Activated CD8-positive, alpha-beta memory T cell treated with anti-CD3 and anti-CD28 coated beads for 48 hours (primary cell): ENCODE results near the gene FAM209A.
"Not testable (repeated sequence)": the region's sequence is repeated elsewhere in the genome, so short reads cannot be mapped to it uniquely, and the experiment has no call there.

Experiments used
- DNase-seq, 3 experiments: peaks; one replicate each; pipeline ENCODE4 v3.0.0-alpha.2; 2020; ENCODE audit warnings: low read depth in 2 of 3, low spot score in 2 of 3

FAM209A gene, protein sequence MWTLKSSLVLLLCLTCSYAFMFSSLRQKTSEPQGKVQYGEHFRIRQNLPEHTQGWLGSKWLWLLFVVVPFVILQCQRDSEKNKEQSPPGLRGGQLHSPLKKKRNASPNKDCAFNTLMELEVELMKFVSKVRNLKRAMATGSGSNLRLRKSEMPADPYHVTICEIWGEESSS

DNA sequence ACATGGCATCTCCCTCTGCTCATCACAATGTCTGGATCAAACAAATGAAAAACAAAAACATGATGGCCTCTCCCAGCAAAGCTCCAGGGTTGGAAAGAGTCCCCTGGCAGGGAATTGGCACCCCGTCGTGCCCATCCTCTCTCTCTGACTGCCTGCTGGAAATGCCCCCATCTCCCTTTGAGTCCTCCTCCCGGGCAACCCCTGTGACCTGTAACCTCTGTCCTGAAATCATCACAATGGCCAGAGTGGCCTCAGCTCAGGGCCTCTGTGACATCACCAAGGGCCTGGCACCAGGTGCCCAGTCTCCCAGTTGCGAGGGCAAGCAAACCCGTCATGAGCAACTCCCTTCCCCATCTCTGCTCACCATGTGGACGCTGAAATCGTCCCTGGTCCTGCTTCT lies at the start of gene FAM209A:
TSS of gene FAM209A (plus strand) at position 301 of the 400 bp plus-strand sequence. CDS start at position 366, 65 bp downstream.
- not testable (repeated sequence) for DNase-seq

DNA sequence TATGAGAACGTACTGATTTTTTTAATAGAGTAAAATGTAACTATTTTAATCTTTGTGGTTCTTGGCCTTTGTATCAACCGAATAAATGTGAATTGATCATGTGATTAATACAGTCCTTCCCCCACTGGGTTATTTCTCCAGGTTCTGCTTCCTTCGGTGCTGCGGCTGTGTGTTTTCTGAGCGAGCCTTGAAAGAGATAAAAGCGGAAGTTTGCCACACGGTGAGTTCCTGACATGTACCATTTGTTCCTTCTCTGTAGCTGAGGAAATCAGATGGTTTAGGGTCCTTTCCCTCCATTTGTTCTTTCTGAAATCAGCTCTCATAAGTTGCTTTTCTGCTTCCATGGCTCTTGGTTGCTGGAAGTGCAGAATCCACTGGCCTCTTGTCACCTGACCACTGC lies 40.6 kb upstream of the FAM209A start:
- DNase-seq = no peak

GRCh38 chr20:56487216-56487615 lies 37.3 kb upstream of the FAM209A start:
- no peak for DNase-seq

GRCh38 chr20:56488566-56488965 lies 36.0 kb upstream of the FAM209A start:
- no peak for DNase-seq

- no peak for DNase-seq
These were observed 23.4 kb upstream of the FAM209A start for GRCh38 chr20:56501116-56501515.

DNA sequence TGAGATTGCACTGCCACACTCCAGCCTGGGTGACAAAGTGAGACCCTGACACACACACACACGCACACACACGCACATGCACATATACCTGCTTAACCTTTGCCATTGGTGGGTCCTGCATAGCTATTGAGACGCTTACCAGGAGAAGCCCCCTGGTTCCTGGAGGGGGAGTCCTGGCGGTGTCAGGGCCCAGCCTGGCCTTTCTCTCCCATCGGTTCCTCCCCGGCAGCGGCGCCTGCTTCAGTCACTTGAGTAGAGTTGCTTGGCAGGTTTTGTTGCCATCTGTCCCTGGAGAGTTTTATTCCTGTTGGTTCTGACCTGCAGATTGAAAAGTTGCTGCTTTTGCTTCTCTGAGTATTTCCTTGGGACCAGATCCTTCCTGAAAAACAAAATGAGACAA lies 20.6 kb upstream of the FAM209A start:
- DNase-seq = no peak

GRCh38 chr20:56504373-56505005 lies 20.1 kb upstream of the FAM209A start:
- DNase-seq = no peak

DNA sequence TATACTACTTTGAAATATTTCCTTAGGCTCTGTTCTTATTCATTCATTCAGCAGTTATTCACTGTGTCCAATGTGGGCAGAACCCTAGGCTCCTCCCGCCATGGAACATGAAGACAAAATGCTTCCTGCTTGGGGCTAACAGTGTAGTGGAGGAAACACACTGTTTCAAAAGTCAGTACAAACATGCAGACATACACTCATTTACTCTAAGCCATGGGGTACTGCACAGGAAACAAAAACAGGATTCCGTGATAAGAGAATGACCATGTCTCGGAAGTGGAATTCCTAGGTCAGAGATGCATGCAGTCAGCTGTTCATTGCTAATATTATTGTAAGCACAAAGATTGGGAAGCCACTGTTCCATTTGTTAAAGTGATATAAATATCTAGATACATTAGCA lies 18.4 kb upstream of the FAM209A start:
- no peak for DNase-seq

DNA sequence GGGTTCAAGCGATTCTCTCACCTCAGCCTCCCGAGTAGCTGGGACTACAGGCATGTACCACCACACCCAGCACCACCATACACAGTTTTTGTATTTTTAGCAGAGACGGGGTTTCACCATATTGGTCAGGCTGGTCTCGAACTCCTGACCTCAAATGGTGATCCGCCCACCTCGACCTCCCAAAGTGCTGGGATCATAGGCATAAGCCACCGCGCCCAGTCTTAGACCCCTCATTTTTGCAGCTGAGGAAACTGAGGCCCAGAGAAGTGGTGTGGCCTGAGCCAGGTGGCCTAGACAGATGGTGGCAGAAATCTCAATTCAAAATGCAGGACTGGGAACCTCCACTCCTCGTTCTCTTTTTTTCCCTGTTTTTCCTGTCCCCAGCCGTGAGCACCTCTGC lies 12.6 kb upstream of the FAM209A start:
- no peak for DNase-seq

GRCh38 chr20:56513161-56514150 lies 11.1 kb upstream of the FAM209A start:
- no peak for DNase-seq

GRCh38 chr20:56516631-56517030 lies 7.9 kb upstream of the FAM209A start:
- no peak for DNase-seq

DNA sequence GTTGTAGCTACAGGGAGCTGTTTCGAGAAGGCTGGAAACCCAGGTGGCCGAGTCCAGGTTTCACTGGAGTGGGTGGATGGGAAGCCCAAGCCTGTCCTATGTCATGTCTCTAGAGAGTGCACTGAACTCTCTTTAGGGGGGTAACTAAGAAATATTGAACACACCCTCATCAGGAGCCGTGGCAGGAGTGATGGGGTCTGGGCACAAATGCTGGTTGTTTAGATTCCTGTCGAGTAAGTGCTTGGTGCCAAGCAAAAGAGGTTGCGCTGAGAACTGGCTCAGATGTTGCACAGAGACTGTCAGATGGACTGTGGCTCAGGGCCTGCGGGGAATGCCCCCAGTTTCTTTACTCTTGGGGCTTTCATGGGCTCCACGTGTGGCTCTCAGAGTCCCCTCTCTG lies 7.3 kb upstream of the FAM209A start:
- no peak for DNase-seq

DNA sequence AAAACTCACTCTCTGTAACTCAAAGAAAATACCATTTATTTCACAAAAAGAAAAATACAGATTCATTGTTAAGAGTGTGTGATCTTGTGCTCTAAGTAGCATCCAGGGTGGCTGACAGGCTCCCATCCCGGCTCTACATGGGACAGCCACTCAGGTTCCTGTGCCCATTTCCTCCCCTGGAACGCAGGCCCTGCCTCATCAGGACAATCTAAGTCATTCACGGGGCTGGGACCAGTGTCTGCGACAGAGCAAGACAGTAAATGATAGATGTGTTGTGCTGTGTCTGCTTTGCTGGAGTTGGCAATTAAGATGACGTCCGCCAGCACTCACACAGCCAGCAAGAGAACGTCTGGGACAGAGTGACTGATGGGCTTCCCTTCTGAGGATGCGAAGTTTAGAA lies 6.9 kb upstream of the FAM209A start:
- no peak for DNase-seq

GRCh38 chr20:56518126-56518525 lies 6.4 kb upstream of the FAM209A start:
- no peak for DNase-seq

DNA sequence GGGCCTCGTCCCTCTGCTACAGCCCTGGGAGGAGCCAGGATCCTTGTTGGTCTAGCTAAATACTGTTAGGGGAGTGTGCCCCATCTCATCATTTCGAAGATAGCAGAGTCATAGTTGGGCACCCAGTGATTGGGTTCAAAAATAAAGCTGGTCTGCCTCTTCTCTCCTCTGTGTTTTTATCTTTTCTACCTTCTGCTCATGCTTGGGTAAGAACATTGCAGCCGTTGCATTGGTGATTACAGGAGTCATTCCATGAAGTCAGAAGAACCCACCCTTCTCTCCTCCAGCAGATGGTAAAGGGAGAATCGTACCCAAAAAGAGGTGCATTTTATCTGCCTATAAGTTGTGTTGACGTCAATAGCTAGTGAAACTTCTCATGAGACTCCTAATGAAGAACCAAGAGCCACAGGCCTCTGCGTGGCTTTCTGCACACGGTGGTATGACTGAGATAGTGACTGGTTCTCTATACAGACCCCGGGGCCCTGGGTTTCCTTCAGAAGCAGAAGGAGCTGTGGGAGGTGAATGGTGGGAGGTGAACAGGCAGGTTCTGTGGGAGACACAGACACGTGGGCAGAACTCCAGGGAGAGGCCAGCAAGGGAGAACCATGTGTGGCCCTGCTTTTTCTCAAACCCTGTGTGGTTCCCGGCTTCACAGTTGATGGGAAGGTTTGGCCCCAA lies 5.7 kb upstream of the FAM209A start:
- no peak for DNase-seq

GRCh38 chr20:56519551-56519950 lies 5.0 kb upstream of the FAM209A start:
- no peak for DNase-seq

- no peak for DNase-seq
These were observed 4.4 kb upstream of the FAM209A start for GRCh38 chr20:56520180-56520579.

DNA sequence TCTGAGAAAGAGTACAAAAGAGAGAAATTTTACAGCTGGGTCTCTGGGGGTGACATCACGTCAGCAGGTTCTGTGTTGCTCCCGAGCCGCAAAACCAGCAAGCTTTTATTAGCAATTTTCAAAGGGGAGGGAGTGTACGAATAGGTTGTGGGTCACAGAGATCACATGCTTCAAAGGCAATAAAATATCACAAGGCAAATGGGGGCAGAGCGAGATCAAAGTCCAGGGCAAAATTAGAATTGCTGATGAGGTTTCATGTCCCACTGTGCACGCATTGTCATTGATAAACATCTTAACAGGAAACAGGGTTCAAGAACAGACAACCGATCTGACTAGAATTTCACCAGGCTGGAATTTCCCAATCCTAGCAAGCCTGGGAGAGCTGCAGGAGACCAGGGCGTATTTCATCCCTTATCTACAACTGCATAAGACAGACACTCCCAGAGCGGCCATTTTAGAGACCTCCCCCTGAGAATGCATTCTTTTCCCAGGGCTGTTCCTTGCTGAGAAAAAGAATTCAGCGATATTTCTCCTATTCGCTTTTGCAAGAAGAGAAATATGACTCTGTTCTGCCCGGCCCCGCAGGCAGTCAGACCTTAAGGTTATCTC lies 3.7 kb upstream of the FAM209A start:
- DNase-seq = not testable (repeated sequence)

GRCh38 chr20:56522311-56522710 lies 2.2 kb upstream of the FAM209A start:
- DNase-seq = no peak

- DNase-seq = no peak
These were observed 3.0 kb downstream of the FAM209A start for GRCh38 chr20:56527521-56527920.

- DNase-seq = not testable (repeated sequence)
These were observed 8.4 kb downstream of the FAM209A start, which contains the start of gene FAM209B for GRCh38 chr20:56532946-56533345. Gene FAM209B, plus strand, starts transcription at chr20:56533246. Its CDS starts 96 bp downstream, at chr20:56533342.
